ENCODE results near the gene SASH3.

- TF ChIP-seq CTCF (IDR thresholded peaks at IDR 0.05; ENCODE audit: insufficient read depth, low read depth, low read length) (no peak), EZH2 (IDR thresholded peaks at IDR 0.05; ENCODE audit: insufficient read depth, low read length) (no peak)
Observed at GRCh38 chrX:129760155-129760554, 19.6 kb upstream of the SASH3 start.
